ENCODE measurements around the gene ISCA1. TPM values are rescaled to one million over a fixed set of nuclear protein-coding genes. Genes with fewer than 3 reads are reported as not detected.

Gene ISCA1
- total RNA-seq, 1 experiment from 2014 or later = 42.5 TPM

DNA sequence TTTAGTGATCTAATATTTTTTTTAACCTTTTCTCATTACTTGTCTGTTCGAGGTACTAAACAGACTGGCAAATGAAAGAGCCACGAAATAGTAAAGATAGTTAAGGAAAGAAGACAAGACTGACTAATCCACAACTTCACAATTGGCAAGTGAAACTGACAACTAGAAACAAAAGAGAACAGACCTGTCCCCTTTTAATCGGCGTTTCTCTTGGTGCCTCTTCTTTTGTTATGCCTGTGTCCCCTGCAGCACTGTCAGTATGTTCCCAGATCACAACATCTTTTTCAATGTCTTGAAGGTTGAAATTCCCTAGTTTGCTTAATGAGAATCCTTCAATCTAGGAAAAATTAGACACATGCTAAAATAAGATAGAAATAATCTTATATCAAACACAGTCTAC is 45.8 kb upstream of the ISCA1 start:
- Histone ChIP-seq H3K9me3 (ENCODE audit: low read depth, low read length, poor library complexity, severe bottlenecking) (no peaks in the 10 kb centered on the region), H3K36me3 (ENCODE audit: insufficient read depth, low read length, poor library complexity, severe bottlenecking) (peaks cover 22% of the 10 kb centered on the region), H3K27me3 (replicated peaks; ENCODE audit: insufficient read depth, low read depth, low read length, poor library complexity) (no peaks in the 10 kb centered on the region), H3K4me3 (ENCODE audit: low read depth, low read length, poor library complexity, severe bottlenecking) (no peak overlapping the region), H3K27ac (ENCODE audit: low read depth, low read length, poor library complexity, severe bottlenecking) (no peak overlapping the region), H3K4me1 (ENCODE audit: insufficient read depth, low read length, poor library complexity, severe bottlenecking) (no peaks in the 10 kb centered on the region)
- BruUV-seq (replicated peaks) = no TSS peak
- POLR2A ChIA-PET (ENCODE audit: low non-redundant PET) = no interaction called here
- CTCF ChIA-PET = no interaction called here
- DNase-seq (ENCODE audit: low spot score) = no peak
- intact Hi-C loops (cut with micrococcal nuclease; ENCODE audit: unreplicated experiment) = no loop called here
- TF ChIP-seq, protein P1, sequence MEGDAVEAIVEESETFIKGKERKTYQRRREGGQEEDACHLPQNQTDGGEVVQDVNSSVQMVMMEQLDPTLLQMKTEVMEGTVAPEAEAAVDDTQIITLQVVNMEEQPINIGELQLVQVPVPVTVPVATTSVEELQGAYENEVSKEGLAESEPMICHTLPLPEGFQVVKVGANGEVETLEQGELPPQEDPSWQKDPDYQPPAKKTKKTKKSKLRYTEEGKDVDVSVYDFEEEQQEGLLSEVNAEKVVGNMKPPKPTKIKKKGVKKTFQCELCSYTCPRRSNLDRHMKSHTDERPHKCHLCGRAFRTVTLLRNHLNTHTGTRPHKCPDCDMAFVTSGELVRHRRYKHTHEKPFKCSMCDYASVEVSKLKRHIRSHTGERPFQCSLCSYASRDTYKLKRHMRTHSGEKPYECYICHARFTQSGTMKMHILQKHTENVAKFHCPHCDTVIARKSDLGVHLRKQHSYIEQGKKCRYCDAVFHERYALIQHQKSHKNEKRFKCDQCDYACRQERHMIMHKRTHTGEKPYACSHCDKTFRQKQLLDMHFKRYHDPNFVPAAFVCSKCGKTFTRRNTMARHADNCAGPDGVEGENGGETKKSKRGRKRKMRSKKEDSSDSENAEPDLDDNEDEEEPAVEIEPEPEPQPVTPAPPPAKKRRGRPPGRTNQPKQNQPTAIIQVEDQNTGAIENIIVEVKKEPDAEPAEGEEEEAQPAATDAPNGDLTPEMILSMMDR (conservative IDR thresholded peaks at IDR 0.05; ENCODE audit: low read depth, low read length) = no peak
- TF ChIP-seq EZH2 (IDR thresholded peaks at IDR 0.05; ENCODE audit: borderline replicate concordance, low read depth, low read length, poor library complexity, severe bottlenecking) = no peak

DNA sequence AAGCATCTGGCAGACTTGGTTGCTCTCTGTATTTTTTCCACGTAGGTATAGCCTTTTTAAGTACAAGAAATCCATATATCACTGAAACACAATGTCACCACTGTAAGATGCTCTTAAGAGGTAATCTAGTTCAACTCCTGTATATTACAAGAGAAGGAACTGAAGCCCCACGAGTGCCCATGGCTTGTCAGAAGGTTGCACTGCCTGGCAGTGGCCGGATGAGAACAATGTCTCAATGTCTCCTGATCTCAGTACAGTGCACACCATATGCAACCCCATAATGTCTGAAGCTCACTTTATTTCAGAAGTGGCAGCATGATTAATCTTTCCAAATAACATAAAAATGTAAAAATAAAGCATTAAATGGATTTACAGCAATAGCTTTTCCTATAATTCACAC is 44.2 kb upstream of the ISCA1 start:
- CTCF ChIA-PET = no interaction called here
- POLR2A ChIA-PET (ENCODE audit: low non-redundant PET) = no interaction called here
- BruUV-seq (replicated peaks) = no TSS peak
- TF ChIP-seq EZH2 (IDR thresholded peaks at IDR 0.05; ENCODE audit: borderline replicate concordance, low read depth, low read length, poor library complexity, severe bottlenecking) = no peak
- TF ChIP-seq, protein P1 (conservative IDR thresholded peaks at IDR 0.05; ENCODE audit: low read depth, low read length) = no peak
- Histone ChIP-seq H3K4me3 (ENCODE audit: low read depth, low read length, poor library complexity, severe bottlenecking) (no peak overlapping the region), H3K36me3 (ENCODE audit: insufficient read depth, low read length, poor library complexity, severe bottlenecking) (peaks cover 36% of the 10 kb centered on the region), H3K9me3 (ENCODE audit: low read depth, low read length, poor library complexity, severe bottlenecking) (no peaks in the 10 kb centered on the region), H3K27ac (ENCODE audit: low read depth, low read length, poor library complexity, severe bottlenecking) (no peak overlapping the region), H3K4me1 (ENCODE audit: insufficient read depth, low read length, poor library complexity, severe bottlenecking) (no peaks in the 10 kb centered on the region), H3K27me3 (replicated peaks; ENCODE audit: insufficient read depth, low read depth, low read length, poor library complexity) (no peaks in the 10 kb centered on the region)
- no peak for DNase-seq (ENCODE audit: low spot score)
- intact Hi-C loops (cut with micrococcal nuclease; ENCODE audit: unreplicated experiment) = no loop called here

DNA sequence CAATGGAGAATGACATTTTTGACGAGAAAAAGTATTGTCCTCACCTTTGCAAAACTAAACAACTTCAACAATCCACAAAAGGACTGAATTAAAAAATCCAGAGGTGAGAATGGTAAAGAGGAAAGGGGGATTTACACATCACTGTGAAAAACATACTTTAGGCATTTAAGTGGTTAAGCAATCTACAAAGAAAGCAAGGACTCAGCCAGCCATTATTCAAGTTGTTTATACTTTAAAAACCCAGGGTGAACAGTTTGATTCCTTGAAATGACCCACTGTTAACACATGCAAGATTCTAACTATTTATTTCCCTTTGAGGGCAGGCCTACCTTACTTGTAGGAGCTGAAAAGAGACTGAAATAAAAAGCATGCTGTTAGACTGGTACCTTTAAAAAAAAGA is 42.6 kb upstream of the ISCA1 start:
- no peaks in the 10 kb centered on the region for H3K27me3 ChIP-seq (replicated peaks; ENCODE audit: insufficient read depth, low read depth, low read length, poor library complexity)
- H3K4me3 ChIP-seq (ENCODE audit: low read depth, low read length, poor library complexity, severe bottlenecking) = no peak overlapping the region
- H3K36me3 ChIP-seq (ENCODE audit: insufficient read depth, low read length, poor library complexity, severe bottlenecking) = peaks cover 39% of the 10 kb centered on the region
- BruUV-seq (replicated peaks) = no TSS peak
- no peak for TF ChIP-seq EZH2 (IDR thresholded peaks at IDR 0.05; ENCODE audit: borderline replicate concordance, low read depth, low read length, poor library complexity, severe bottlenecking)
- TF ChIP-seq, protein P1 (conservative IDR thresholded peaks at IDR 0.05; ENCODE audit: low read depth, low read length) = no peak
- no peaks in the 10 kb centered on the region for H3K4me1 ChIP-seq (ENCODE audit: insufficient read depth, low read length, poor library complexity, severe bottlenecking)
- H3K27ac ChIP-seq (ENCODE audit: low read depth, low read length, poor library complexity, severe bottlenecking) = no peak overlapping the region
- ChIA-PET POLR2A (ENCODE audit: low non-redundant PET) (no interaction called here), CTCF (no interaction called here)
- intact Hi-C loops (cut with micrococcal nuclease; ENCODE audit: unreplicated experiment) = no loop called here
- no peaks in the 10 kb centered on the region for H3K9me3 ChIP-seq (ENCODE audit: low read depth, low read length, poor library complexity, severe bottlenecking)
- DNase-seq (ENCODE audit: low spot score) = no peak
